Measurements from ENCODE around the gene MLC1.

The MLC1 gene

GRCh38 chr22:50057278-50058060, 27.8 kb downstream of the MLC1 start:
- DNase-seq = no peak

GRCh38 chr22:50056214-50056972, 28.8 kb downstream of the MLC1 start:
- DNase-seq = no peak

GRCh38 chr22:50053861-50054260, 31.4 kb downstream of the MLC1 start:
- no peak for DNase-seq

GRCh38 chr22:50051930-50052329, 33.3 kb downstream of the MLC1 start:
- no peak for DNase-seq

- DNase-seq = no peak
Observed at GRCh38 chr22:50049299-50050195, 35.7 kb downstream of the MLC1 start.

GRCh38 chr22:50048836-50049235, 36.4 kb downstream of the MLC1 start:
- no peak for DNase-seq

GRCh38 chr22:50048061-50048765, 37.0 kb downstream of the MLC1 start:
- DNase-seq = no peak

- DNase-seq = no peak
Observed at GRCh38 chr22:50047346-50047745, 37.9 kb downstream of the MLC1 start.

- no peak for DNase-seq
Observed at GRCh38 chr22:50046481-50047245, 38.6 kb downstream of the MLC1 start.

GRCh38 chr22:50046019-50046415, 39.2 kb downstream of the MLC1 start:
- no peak for DNase-seq

GRCh38 chr22:50045211-50046018, 39.8 kb downstream of the MLC1 start:
- no peak for DNase-seq

GRCh38 chr22:50044485-50045118, 40.6 kb downstream of the MLC1 start:
- DNase-seq = no peak

GRCh38 chr22:50041361-50042065, 43.7 kb downstream of the MLC1 start:
- DNase-seq = no peak

GRCh38 chr22:50040717-50041116, 44.5 kb downstream of the MLC1 start:
- DNase-seq = no peak

GRCh38 chr22:50039669-50040443, 45.4 kb downstream of the MLC1 start:
- no peak for DNase-seq

- no peak for DNase-seq
Observed at GRCh38 chr22:50035976-50036724, 49.1 kb downstream of the MLC1 start.

- no peak for DNase-seq
Observed at GRCh38 chr22:50035131-50035881, 49.9 kb downstream of the MLC1 start.
